Kidney (tissue), 14 donors: Measurements from ENCODE around the gene GTF3C2. TPM values are rescaled to one million over a fixed set of nuclear protein-coding genes. Genes with fewer than 3 reads are reported as not detected.

Experiments
- DNase-seq, 5 donors: peaks; one replicate each; pipeline ENCODE4 v3.0.0-alpha.2; 2013 to 2020
- FAIRE-seq: peaks from 2 replicates; lab custom pipeline; 2012; peaks lifted over from hg19 to GRCh38; lab: Jason Lieb, UNC
- H3K27ac ChIP-seq, 2 donors: one replicate each; pipeline ENCODE4 v1.7.0; 2013; ENCODE audit warnings: low read depth in 2 of 2, low read length in 2 of 2, inconsistent platforms in 1 of 2
- H3K27me3 ChIP-seq: one replicate; pipeline ENCODE4 v1.7.1; 2013; ENCODE audit warnings: low read length, inconsistent platforms; ENCODE audit not compliant: control insufficient read depth, insufficient read depth
- H3K36me3 ChIP-seq, 3 donors: one replicate each; pipeline versions ENCODE4 v1.7.0 to v1.7.1; 2013; ENCODE audit warnings: low read length in 3 of 3, control low read depth in 1 of 3, inconsistent platforms in 1 of 3; ENCODE audit not compliant: insufficient read depth in 3 of 3, control insufficient read depth in 2 of 3
- H3K4me1 ChIP-seq, 3 donors: one replicate each; pipeline versions ENCODE4 v1.7.0 to v1.7.1; 2013; ENCODE audit warnings: low read length in 3 of 3, inconsistent platforms in 1 of 3, low read depth in 1 of 3; ENCODE audit not compliant: control insufficient read depth in 2 of 3, insufficient read depth in 2 of 3
- H3K4me3 ChIP-seq, 3 donors: one replicate each; pipeline versions ENCODE4 v1.7.0 to v1.8.1; 2013; ENCODE audit warnings: low read length in 3 of 3, control low read depth in 1 of 3, inconsistent platforms in 1 of 3
- H3K9ac ChIP-seq, 3 donors: one replicate each; pipeline versions ENCODE4 v1.7.0 to v1.7.1; 2013; ENCODE audit warnings: low read length in 3 of 3, control low read depth in 1 of 3, inconsistent platforms in 1 of 3
- H3K9me3 ChIP-seq, 3 donors: one replicate each; pipeline versions ENCODE4 v1.7.0 to v1.7.1; 2013; ENCODE audit warnings: low read length in 3 of 3, control low read depth in 1 of 3, inconsistent platforms in 1 of 3; ENCODE audit not compliant: control insufficient read depth in 2 of 3, insufficient read depth in 1 of 3
- CTCF ChIP-seq: IDR thresholded peaks from 3 replicates; pipeline ENCODE4 v1.5.1; 2012; ENCODE audit warnings: mild to moderate bottlenecking, moderate library complexity, borderline replicate concordance; ENCODE audit not compliant: insufficient read depth; ENCODE audit errors: extremely low read depth
- intact Hi-C: fragments of 100-400 bp; cut with DNase I; formaldehyde crosslinking; loops from one replicate; pipeline ENCODE4 v1.11.1; 2022
- polyA plus RNA-seq: library from polyadenylated mRNA; stranded (reverse); fragments of 350-450 nt; fragmentation: Illumina TruSeq; extraction: RNeasy Lipid Tissue Mini Kit (QIAGEN cat#74804); gene quantifications from one replicate; pipeline ENCODE4 v1.2.3, GENCODE V29; 2014; ENCODE audit warnings: low read depth, low replicate concordance; ENCODE audit not compliant: insufficient read depth
- total RNA-seq: library from RNA; stranded (reverse); fragmentation: NEBNext Ultra II Directional; extraction: Animal tissue kit (Norgen Biotek cat#: 25700); gene quantifications from one replicate; pipeline ENCODE4 v1.2.1, GENCODE V29; 2021
- donor health status: control.
- donor health status: control.
- donor health status: control.
- donor health status: control.
- donor health status: control.
- donor health status: DM: yes; HTN: yes; CAD: no.
- donor health status: Normal renal cell carcinoma (clear cell type).

GTF3C2 gene
- total and polyA plus RNA-seq, 2 donors from 2014 or later = 38.3 to 59.3 TPM

- no peak for TF ChIP-seq CTCF
- intact Hi-C loops = loop anchor here (10.0 kb wide), 1 partner anchor 212 kb away; no protein-coding TSS in a partner anchor
- peak in 1 of 5 donors; percentile 69 for DNase-seq
- Histone ChIP-seq H3K9me3 (no peaks in the 10 kb centered on the region), H3K27me3 (peaks cover 17% of the 10 kb centered on the region), H3K27ac (no peak overlapping the region), H3K9ac (no peak overlapping the region), H3K4me3 (no peak overlapping the region), H3K4me1 (peaks cover 0 to 3% (median 0%) of the 10 kb centered on the region in 3 donors), H3K36me3 (no peaks in the 10 kb centered on the region)
- no peak for FAIRE-seq
Measured at GRCh38 chr2:27307287-27307544, 49.3 kb downstream of the GTF3C2 start.

DNA sequence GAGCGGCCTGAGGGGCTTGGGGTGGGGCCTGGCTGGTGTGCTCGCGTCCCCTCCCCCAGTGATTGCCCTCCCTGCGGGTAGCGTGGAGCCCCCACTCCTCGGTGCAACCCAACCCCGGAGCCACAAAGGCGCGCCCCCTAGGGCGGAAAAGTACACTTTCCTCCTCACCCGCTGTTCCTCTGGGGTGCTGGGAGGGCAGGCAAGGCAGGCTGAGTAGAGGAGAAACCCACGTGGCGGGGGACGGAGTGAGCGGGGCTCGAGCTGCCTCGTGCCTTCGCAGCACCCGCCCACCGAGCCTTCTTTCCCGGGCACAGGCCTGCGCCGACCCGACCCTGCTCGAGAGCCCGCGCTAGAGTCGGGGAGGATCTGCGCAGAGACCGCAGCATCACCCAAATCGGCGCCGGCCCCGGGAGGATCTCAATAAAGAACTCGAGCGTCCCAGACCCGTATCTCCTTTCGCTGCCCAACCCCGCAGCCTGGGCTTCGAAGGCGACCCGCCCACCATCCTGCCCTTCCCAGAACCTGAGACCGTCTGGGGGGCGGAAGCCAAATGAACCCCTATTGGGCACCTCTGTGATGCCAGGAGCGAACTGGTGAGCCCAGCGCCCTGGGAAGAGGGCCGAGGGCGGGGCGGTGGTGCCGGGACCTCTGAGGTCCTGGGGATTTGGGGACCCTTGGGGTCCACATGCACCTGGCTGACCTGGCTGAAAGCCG, 49.8 kb downstream of the GTF3C2 start:
- no peak overlapping the region for H3K9ac ChIP-seq
- H3K27me3 ChIP-seq = peaks cover 17% of the 10 kb centered on the region
- DNase-seq (peak in 3 of 5 donors; percentile 20 to 73 (median 58)), FAIRE-seq (no peak)
- intact Hi-C loops = loop anchor here (10.0 kb wide), 1 partner anchor 212 kb away; no protein-coding TSS in a partner anchor
- no peak for TF ChIP-seq CTCF
- no peak overlapping the region for H3K4me3 ChIP-seq
- H3K36me3 ChIP-seq = no peaks in the 10 kb centered on the region
- H3K9me3 ChIP-seq = no peaks in the 10 kb centered on the region
- H3K4me1 ChIP-seq = peaks cover 0 to 3% (median 0%) of the 10 kb centered on the region in 3 donors
- H3K27ac ChIP-seq = no peak overlapping the region

GRCh38 chr2:27306136-27306535, 50.4 kb downstream of the GTF3C2 start:
- no peak for TF ChIP-seq CTCF
- no peak overlapping the region for H3K9ac ChIP-seq
- no peak overlapping the region for H3K4me3 ChIP-seq
- no peaks in the 10 kb centered on the region for H3K9me3 ChIP-seq
- FAIRE-seq (no peak), DNase-seq (peak in 1 of 5 donors; percentile 78)
- H3K36me3 ChIP-seq = no peaks in the 10 kb centered on the region
- no peak overlapping the region for H3K27ac ChIP-seq
- peaks cover 0 to 3% (median 0%) of the 10 kb centered on the region in 3 donors for H3K4me1 ChIP-seq
- intact Hi-C loops = loop anchor here (10.0 kb wide), 1 partner anchor 211 kb away; no protein-coding TSS in a partner anchor
- peaks cover 17% of the 10 kb centered on the region for H3K27me3 ChIP-seq
